A549 (cell line): ENCODE measurements around the gene UST.

Source experiments
- BHLHE40 ChIP-seq: IDR thresholded peaks from 2 replicates; pipeline ENCODE4 v1.6.1; 2012; ENCODE audit warnings: low read depth, low read length, inconsistent platforms
- CTCF ChIP-seq: fragments of >200 bp; sonication (Bioruptor Twin); formaldehyde crosslinking; IDR thresholded peaks from 3 replicates; pipeline ENCODE4 v1.5.1; 2016
- FOSL2 ChIP-seq, 2 experiments: fragments of 450-650 bp in 1 of 2; fragments of >200 bp in 1 of 2; sonication (Bioruptor Twin) in 1 of 2; formaldehyde crosslinking; IDR thresholded peaks; 2 replicates each; pipeline versions ENCODE4 v1.5.0 to v1.6.1; 2016 to 2020; ENCODE audit warnings: mild to moderate bottlenecking in 1 of 2, moderate library complexity in 1 of 2
- GATA3 ChIP-seq: IDR thresholded peaks from 2 replicates; pipeline ENCODE4 v1.6.1; 2012; ENCODE audit warnings: borderline replicate concordance
- JUN ChIP-seq, 2 experiments: fragments of >200 bp; sonication (Bioruptor Twin); formaldehyde crosslinking; IDR thresholded peaks; 2 replicates in 1 of 2; 3 replicates in 1 of 2; pipeline ENCODE4 v1.6.1; 2016 to 2017
- NPAS2 ChIP-seq: fragments of 250-450 bp; sonication (Bioruptor Pico); IDR thresholded peaks from 2 replicates; pipeline ENCODE4 v1.8.0; 2022; ENCODE audit warnings: mild to moderate bottlenecking, moderate library complexity, borderline replicate concordance
- PHF8 ChIP-seq: fragments of 200-600 bp; sonication (generic); IDR thresholded peaks from 2 replicates; pipeline ENCODE4 v1.6.1; 2016; ENCODE audit warnings: low read depth, mild to moderate bottlenecking, antibody characterized with exemption, moderate library complexity, borderline replicate concordance
- POLR2A ChIP-seq: IDR thresholded peaks from 2 replicates; pipeline ENCODE4 v1.6.1; 2012; ENCODE audit warnings: mild to moderate bottlenecking, low read length
- RAD21 ChIP-seq, 2 experiments: fragments of >200 bp in 1 of 2; sonication (Bioruptor Twin) in 1 of 2; formaldehyde crosslinking in 1 of 2; IDR thresholded peaks in 1 of 2; conservative IDR thresholded peaks in 1 of 2; 2 replicates in 1 of 2; 3 replicates in 1 of 2; pipeline ENCODE4 v1.6.1; 2012 to 2018; ENCODE audit warnings: inconsistent platforms in 1 of 2
- RFX5 ChIP-seq: fragments of 450-650 bp; IDR thresholded peaks from 2 replicates; pipeline ENCODE4 v1.7.1; 2014; ENCODE audit warnings: antibody characterized with exemption, mild to moderate bottlenecking, moderate library complexity
- ZC3H11A ChIP-seq: fragments of 450-650 bp; IDR thresholded peaks from 2 replicates; pipeline ENCODE4 v1.6.1; 2014; ENCODE audit warnings: antibody characterized with exemption, mild to moderate bottlenecking
- ZSCAN20 ChIP-seq: fragments of 250-450 bp; sonication (Bioruptor Pico); IDR thresholded peaks from 2 replicates; pipeline ENCODE4 v1.8.0; 2022; ENCODE audit warnings: mild to moderate bottlenecking, moderate library complexity

GRCh38 chr6:149031859-149032598 is 285.2 kb downstream of the UST start:
- TF ChIP-seq CTCF (no peak), POLR2A (0 out of 2 replicates have a peak, but pooled peaks have one; percentile 11), JUN (IDR thresholded peaks at IDR 0.05) (peak; percentile 6 to 79; a peak in 2 of 5 replicates), GATA3 (peak; percentile 50; the same call in 1 of the 2 replicates), BHLHE40 (no peak), PHF8 (no peak), NPAS2 (CRISPR knock-in tag) (no peak), ZSCAN20 (CRISPR knock-in tag) (no peak), FOSL2 (IDR thresholded peaks at IDR 0.05) (peak; percentile 81), FOSL2 (CRISPR knock-in tag; IDR thresholded peaks at IDR 0.05) (peak; percentile 94), ZC3H11A (no peak), RFX5 (no peak), RAD21 (conservative IDR thresholded peaks at IDR 0.05 in 1 of 2, IDR thresholded peaks at IDR 0.05 in 1 of 2) (no peak)
